GM04504 (cell line): ENCODE results near the gene MBD4.
A peak's percentile ranks its signal among the peaks of the same experiment; 100 is the strongest.

Experiments
- DNase-seq: peaks from one replicate; pipeline ENCODE4 v3.0.0-alpha.2; 2012; ENCODE audit warnings: low read depth

Gene MBD4

GRCh38 chr3:129463094-129463493 is 23.3 kb upstream of the MBD4 start:
- DNase-seq: no peak

DNA sequence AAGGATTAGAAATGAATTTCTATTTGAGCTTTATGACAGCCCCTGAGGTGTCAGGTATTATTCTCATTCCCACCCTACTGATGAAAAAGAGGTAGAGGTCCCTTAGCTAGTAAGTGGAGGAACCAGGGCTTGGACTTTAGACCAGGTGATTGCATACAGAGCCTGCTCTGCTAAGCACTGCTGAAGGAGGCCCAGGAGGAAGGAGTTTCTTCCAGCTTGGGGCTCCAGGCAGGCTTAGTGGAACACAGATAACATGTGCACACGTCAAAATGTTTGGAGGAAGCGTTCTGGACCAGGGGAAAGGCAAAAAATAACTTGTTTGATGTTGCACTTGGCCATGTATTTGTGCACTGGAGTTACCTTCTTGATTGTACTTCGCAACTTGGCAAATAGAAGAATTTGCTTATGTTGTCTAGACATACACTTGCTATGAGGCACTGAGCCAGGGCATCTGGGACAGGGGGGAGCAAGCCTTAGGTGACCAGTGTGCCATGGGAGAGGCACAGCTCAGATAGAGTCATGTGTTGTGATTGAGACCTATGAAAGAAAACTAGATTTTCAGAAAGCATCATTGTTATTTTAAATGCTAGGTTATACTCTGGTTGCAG is 22.7 kb upstream of the MBD4 start:
- no peak for DNase-seq

DNA sequence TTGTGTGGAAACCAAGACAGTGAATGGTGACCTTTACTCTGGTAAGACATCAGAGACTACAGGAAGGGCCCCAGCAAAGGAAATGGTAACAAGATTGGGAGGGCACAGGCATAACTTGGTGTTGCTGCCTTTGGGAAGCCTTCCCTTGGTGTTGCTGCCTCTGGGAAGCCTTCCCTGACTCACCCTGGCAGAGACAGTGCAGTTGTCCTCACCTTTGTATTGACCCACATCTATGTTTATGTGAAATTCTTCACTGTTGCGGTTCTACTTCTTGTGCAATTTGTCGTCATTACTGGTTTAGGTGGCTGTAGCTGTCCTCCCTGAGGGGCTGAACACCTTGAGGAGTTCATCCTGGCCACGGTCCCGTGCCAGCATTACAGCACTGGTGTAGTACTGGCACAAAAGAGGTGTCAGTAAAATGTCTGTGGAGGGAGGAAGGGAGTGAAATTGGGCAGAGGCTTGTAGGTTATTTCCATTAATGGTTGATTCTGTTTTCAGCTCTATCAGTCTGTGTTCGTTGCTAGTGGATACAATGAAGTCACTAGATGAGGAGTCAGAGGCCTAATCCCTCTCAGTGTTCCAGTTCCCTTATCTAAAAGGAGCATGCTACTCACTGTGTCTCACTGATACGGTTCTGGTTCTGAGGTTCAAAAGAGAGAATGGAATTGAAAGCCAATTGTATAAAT is 21.9 kb upstream of the MBD4 start:
- no peak for DNase-seq

DNA sequence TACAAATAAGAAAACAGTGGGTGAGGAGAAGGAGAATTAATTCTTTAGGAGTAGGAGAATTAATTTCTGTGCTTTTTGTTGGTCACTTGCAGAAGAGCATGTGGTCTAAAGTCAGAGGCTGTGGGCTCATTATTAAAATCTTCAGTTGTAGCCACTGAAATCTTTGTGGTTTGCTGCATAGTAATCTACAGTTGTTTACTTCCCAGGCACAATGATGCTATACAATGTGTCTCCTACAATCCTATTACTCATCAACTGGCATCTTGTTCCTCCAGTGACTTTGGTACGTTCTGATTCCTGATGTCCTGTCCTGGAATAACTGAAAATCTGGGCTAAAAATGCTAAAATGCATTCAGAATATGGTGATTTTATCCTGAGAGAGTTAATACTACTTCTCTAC is 21.3 kb upstream of the MBD4 start:
- peak; percentile 42 for DNase-seq

DNA sequence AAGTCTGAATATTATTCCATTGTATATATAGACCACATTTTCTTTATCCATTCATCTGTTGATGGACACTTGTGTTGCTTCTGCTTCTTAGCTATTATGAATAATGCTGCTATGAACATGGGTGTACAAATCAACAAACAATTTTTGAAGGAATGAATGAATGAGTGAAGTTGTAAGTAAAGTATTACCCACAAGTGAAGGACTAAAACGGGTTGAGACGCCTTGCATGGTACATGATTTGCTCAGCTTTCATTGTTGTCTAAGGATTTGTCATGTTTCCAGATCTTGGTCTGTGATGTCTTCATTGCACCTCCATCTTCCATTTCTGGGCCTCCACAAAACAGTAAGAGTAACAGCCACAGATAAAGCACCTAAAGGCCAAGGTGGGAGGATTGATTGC is 20.8 kb upstream of the MBD4 start:
- no peak for DNase-seq

GRCh38 chr3:129460155-129460554 is 20.4 kb upstream of the MBD4 start:
- DNase-seq: no peak

DNA sequence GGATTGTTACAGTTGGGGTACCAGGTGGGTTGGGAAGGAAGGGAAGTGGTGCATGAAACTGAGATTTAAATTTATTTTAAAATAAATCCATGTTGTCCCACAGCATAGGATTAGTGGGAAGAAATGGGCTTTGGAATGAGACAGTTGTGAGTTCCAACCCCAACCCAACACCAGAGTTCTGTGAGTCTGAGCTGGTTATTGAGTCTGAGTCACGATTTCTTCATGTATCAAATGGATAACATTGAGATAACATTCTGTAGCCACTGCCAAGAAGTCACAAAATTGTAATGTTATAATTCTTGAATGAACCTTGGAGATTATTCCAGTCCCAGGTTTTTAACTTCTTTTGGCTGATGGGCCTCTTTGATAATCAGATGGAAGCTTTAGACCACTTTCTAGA is 14.0 kb upstream of the MBD4 start:
- DNase-seq: no peak

GRCh38 chr3:129449279-129450115 is 9.7 kb upstream of the MBD4 start:
- no peak for DNase-seq

GRCh38 chr3:129448186-129448895 is 8.6 kb upstream of the MBD4 start:
- no peak for DNase-seq

- DNase-seq: no peak
These were observed 7.2 kb upstream of the MBD4 start for GRCh38 chr3:129446926-129447325.

- no peak for DNase-seq
These were observed 5.7 kb upstream of the MBD4 start for GRCh38 chr3:129445471-129445870.

DNA sequence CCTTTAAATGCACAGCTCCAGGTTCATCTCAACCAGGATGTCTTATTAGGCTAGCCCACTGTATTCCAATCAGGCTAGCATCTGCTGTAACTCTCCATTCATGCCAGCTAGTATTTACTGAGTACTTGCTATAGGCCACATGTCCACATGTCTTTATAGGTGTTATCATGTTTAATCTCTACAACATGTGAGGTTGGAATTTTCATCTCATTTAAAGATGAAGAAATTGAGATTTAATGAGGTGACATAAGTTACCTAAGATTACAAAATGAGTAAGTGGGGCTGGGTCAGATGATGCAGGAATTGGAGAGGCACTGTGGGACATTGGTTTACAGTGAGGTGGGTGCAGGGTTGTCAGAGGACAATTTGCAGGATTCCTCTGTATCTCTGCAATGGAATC is 3.2 kb upstream of the MBD4 start:
- DNase-seq: no peak

- no peak for DNase-seq
These were observed 2.7 kb upstream of the MBD4 start for GRCh38 chr3:129442486-129442885.

GRCh38 chr3:129441782-129442181 is 2.0 kb upstream of the MBD4 start:
- DNase-seq: peak; percentile 43

- no peak for DNase-seq
These were observed 1.5 kb upstream of the MBD4 start for GRCh38 chr3:129441215-129441614.

DNA sequence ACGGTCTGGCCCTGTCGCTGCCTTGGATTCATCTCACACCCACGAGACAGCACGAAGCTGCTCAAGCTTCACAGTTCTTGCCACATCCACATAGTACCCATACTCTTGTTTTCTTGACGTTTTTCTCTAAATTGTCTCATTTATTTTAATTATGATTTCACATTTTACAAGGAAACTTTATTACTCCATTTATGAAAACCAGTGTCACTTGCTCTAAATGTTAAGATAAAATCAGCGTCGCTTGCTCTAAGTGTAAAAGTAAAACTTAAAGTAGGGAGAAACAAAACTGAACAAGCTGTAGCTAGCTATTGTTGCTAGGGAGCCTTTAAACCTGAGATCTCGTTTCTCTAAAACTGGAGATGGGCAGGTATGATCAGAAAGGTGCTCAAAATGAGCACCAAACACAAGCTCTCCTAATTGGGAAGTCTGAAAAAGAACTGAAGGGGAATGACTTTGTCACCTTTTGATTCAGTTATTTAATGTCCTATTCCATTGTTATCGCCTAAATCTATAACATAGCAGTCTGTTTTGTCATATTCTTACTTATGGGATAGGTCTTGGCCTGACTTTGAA is 956 bp upstream of the MBD4 start:
- no peak for DNase-seq

GRCh38 chr3:129439226-129439816 is 427 bp downstream of the MBD4 start:
- DNase-seq: no peak

GRCh38 chr3:129435367-129435766 is 4.4 kb downstream of the MBD4 start:
- DNase-seq: no peak

GRCh38 chr3:129434140-129434539 is 5.6 kb downstream of the MBD4 start:
- no peak for DNase-seq

DNA sequence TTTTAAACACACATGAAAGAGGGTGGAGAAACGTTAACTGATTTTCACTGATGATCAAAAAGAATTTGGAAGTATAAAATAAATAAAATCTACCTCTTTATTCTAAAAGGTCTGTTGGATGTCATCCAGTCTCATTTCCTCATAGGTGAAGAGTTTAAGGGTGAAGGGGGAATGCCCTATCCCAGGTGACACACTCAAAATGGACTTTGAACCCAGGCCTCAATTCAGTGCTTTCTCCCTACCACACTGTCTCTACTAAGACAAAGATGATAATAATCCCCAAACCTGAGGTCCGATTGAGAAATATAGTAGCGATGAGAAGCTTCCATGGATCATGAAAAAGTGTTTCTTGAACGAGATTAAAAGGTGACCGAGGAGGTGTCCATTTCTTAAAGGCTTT is 6.2 kb downstream of the MBD4 start:
- DNase-seq: no peak

- no peak for DNase-seq
These were observed 7.1 kb downstream of the MBD4 start for GRCh38 chr3:129432671-129433070.

- DNase-seq: no peak
These were observed 7.7 kb downstream of the MBD4 start for GRCh38 chr3:129432036-129432435.
